Parathyroid adenoma (tissue), 2 donors: ENCODE results near the gene IGIP.

Source experiments
- H2AFZ ChIP-seq: fragments of 300-600 bp; sonication (generic); one replicate; pipeline ENCODE4 v1.7.0; 2017; ENCODE audit warnings: antibody characterized with exemption, mild to moderate bottlenecking
- H3K27ac ChIP-seq: fragments of 300-600 bp; sonication (generic); one replicate; pipeline ENCODE4 v1.7.0; 2017
- H3K27me3 ChIP-seq: fragments of 300-600 bp; sonication (generic); one replicate; pipeline ENCODE4 v1.7.0; 2017; ENCODE audit warnings: low read length; ENCODE audit not compliant: control insufficient read depth, insufficient read depth
- H3K36me3 ChIP-seq: fragments of 300-600 bp; sonication (generic); one replicate; pipeline ENCODE4 v1.7.0; 2017; ENCODE audit warnings: low read length; ENCODE audit not compliant: control insufficient read depth, insufficient read depth
- H3K4me1 ChIP-seq: fragments of 300-600 bp; sonication (generic); one replicate; pipeline ENCODE4 v1.7.0; 2017; ENCODE audit warnings: control low read depth
- H3K4me2 ChIP-seq: fragments of 300-600 bp; sonication (generic); one replicate; pipeline ENCODE4 v1.7.0; 2017; ENCODE audit warnings: low read length
- H3K4me3 ChIP-seq: fragments of 300-600 bp; sonication (generic); one replicate; pipeline ENCODE4 v1.7.0; 2017; ENCODE audit warnings: low read depth, low read length
- H3K79me2 ChIP-seq: fragments of 300-600 bp; sonication (generic); one replicate; pipeline ENCODE4 v1.7.0; 2017; ENCODE audit warnings: control low read depth
- H3K9ac ChIP-seq: fragments of 300-600 bp; sonication (generic); one replicate; pipeline ENCODE4 v1.7.0; 2017; ENCODE audit warnings: mild to moderate bottlenecking
- H3K9me3 ChIP-seq: fragments of 300-600 bp; sonication (generic); one replicate; pipeline ENCODE4 v1.7.0; 2017; ENCODE audit warnings: low read length; ENCODE audit not compliant: control insufficient read depth
- CTCF ChIP-seq: fragments of 300-600 bp; sonication (generic); IDR thresholded peaks from one replicate; pipeline ENCODE4 v1.7.0; 2017; ENCODE audit warnings: antibody characterized with exemption, mild to moderate bottlenecking
- donor health status: primary hyperparathyroidism.

Gene IGIP

GRCh38 chr5:140128376-140128775 is 2.6 kb downstream of the IGIP start:
- H3K4me3 ChIP-seq: no peak overlapping the region
- no peak overlapping the region for H2AFZ ChIP-seq
- H3K79me2 ChIP-seq: peaks cover 30% of the 10 kb centered on the region
- H3K4me2 ChIP-seq: no peak overlapping the region
- no peak for TF ChIP-seq CTCF
- H3K27ac ChIP-seq: no peak overlapping the region
- H3K9me3 ChIP-seq: no peaks in the 10 kb centered on the region
- no peak overlapping the region for H3K9ac ChIP-seq
- no peaks in the 10 kb centered on the region for H3K4me1 ChIP-seq
- no peaks in the 10 kb centered on the region for H3K36me3 ChIP-seq
- no peaks in the 10 kb centered on the region for H3K27me3 ChIP-seq

GRCh38 chr5:140130949-140131733 is 5.4 kb downstream of the IGIP start:
- no peak for TF ChIP-seq CTCF
- Histone ChIP-seq H3K9ac (no peak overlapping the region), H3K36me3 (no peaks in the 10 kb centered on the region), H3K4me3 (no peak overlapping the region), H3K4me1 (no peaks in the 10 kb centered on the region), H3K27ac (no peak overlapping the region), H3K27me3 (no peaks in the 10 kb centered on the region), H3K4me2 (no peak overlapping the region), H3K9me3 (no peaks in the 10 kb centered on the region), H3K79me2 (peaks cover 21% of the 10 kb centered on the region), H2AFZ (no peak overlapping the region)

- Histone ChIP-seq H2AFZ (no peak overlapping the region), H3K36me3 (no peaks in the 10 kb centered on the region), H3K9me3 (no peaks in the 10 kb centered on the region), H3K4me1 (no peaks in the 10 kb centered on the region), H3K79me2 (peaks cover 22% of the 10 kb centered on the region), H3K4me2 (no peak overlapping the region), H3K27me3 (no peaks in the 10 kb centered on the region), H3K9ac (no peak overlapping the region), H3K4me3 (no peak overlapping the region), H3K27ac (no peak overlapping the region)
- TF ChIP-seq CTCF: no peak
Measured at GRCh38 chr5:140131967-140132409, 6.3 kb downstream of the IGIP start.

- Histone ChIP-seq H3K4me1 (peaks cover 8% of the 10 kb centered on the region), H3K9me3 (no peaks in the 10 kb centered on the region), H3K27me3 (no peaks in the 10 kb centered on the region), H3K4me2 (no peak overlapping the region), H3K36me3 (no peaks in the 10 kb centered on the region), H3K27ac (no peak overlapping the region), H3K79me2 (peaks cover 27% of the 10 kb centered on the region), H3K9ac (no peak overlapping the region), H3K4me3 (no peak overlapping the region), H2AFZ (no peak overlapping the region)
- TF ChIP-seq CTCF: no peak
Measured at GRCh38 chr5:140133514-140134167, 7.9 kb downstream of the IGIP start.
